ENCODE data around the gene VAMP8. TPM values are rescaled to one million over a fixed set of nuclear protein-coding genes. Genes with fewer than 3 reads are reported as not detected.

Gene VAMP8
- total and polyA plus RNA-seq, 10 of the 15 experiments (the other 5 are each of a cell fraction or from before 2014, with no cell fraction given), result 93.6 to 744 (median 217) TPM

DNA sequence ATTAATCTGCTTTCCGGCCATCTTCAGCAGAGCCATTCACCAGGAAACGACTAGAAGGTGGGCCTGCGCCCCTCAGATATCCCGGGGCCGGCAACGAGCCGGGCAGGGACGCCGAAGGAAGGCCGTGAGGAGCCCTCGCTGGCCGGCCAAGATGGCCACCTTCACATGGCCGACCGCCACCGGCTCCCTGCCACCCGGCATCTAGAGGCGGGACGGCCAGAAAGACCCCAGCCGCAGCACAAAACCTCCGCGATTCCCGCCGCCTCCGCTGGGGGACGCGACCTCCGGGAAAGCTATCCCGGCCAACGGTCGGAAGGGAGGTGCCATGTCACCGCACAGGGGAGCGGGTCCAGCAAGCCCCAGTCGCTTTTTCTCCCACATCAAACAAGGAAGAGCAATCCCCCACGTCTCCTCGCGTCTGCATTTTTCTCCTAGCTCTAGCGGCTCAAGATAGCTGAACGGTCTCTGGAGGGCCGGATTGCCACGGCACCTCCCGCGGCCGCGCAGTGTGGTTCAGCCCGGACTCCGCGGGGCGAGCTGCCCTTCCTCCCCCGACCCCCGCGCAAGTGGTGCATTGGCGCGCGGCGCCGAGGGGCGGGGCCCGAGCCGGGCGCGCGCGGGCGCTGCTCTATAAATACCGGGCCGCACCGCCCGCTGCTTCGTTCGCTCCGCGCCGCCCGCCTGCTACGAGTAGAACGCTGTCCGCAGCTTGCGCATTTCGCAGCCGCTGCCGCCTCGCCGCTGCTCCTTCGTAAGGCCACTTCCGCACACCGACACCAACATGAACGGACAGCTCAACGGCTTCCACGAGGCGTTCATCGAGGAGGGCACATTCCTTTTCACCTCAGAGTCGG is 38.7 kb upstream of the VAMP8 start, which contains the start of gene MAT2A (continued):
- TF ChIP-seq SIX5 (IDR thresholded peaks at IDR 0.05; ENCODE audit: low read depth, low read length, severe bottlenecking) (peak; percentile 45), CHD4 (IDR thresholded peaks at IDR 0.05) (no peak), EP300 (IDR thresholded peaks at IDR 0.05; ENCODE audit: borderline replicate concordance in 1 of 2, control insufficient read depth in 1 of 2, low read depth in 2 of 2, low read length in 2 of 2) (no peak), RCOR1 (conservative IDR thresholded peaks at IDR 0.05; ENCODE audit: low read depth, low read length) (peak; percentile 88; the same call in 1 of the 2 replicates), NFIC (IDR thresholded peaks at IDR 0.05; ENCODE audit: low read depth, low read length) (peak; percentile 16; the same call in 1 of the 2 replicates), STAT1 (conservative IDR thresholded peaks at IDR 0.05) (no peak), KAT2A (conservative IDR thresholded peaks at IDR 0.05; ENCODE audit: control insufficient read depth, low read depth, low read length) (no peak), SIN3A (IDR thresholded peaks at IDR 0.05; ENCODE audit: low read depth, low read length) (peak; percentile 71), RELB (IDR thresholded peaks at IDR 0.05; ENCODE audit: low read depth) (peak; percentile 94), SMAD1 (IDR thresholded peaks at IDR 0.05; ENCODE audit: low read depth, partially characterized antibody) (peak; percentile 78), EGR1 (IDR thresholded peaks at IDR 0.05; ENCODE audit: borderline replicate concordance in 1 of 2, low read depth in 2 of 2, low read length in 2 of 2) (peak in 1 of 2 experiments; percentile 24; a peak in 1 of 3 replicates), HDGF (IDR thresholded peaks at IDR 0.05) (peak; percentile 61; the same call in 1 of the 2 replicates), HSF1 (IDR thresholded peaks at IDR 0.05; ENCODE audit: low read depth, low read length) (0 out of 2 replicates have a peak, but pooled peaks have one; percentile 59), YBX1 (IDR thresholded peaks at IDR 0.05) (no peak), MEF2B (IDR thresholded peaks at IDR 0.05; ENCODE audit: partially characterized antibody, poor library complexity, severe bottlenecking) (no peak), HCFC1 (IDR thresholded peaks at IDR 0.05; ENCODE audit: low read length) (peak; percentile 43), JUNB (IDR thresholded peaks at IDR 0.05) (no peak), BRCA1 (IDR thresholded peaks at IDR 0.05; ENCODE audit: low read depth, low read length) (no peak), POLR2A (IDR thresholded peaks at IDR 0.05; ENCODE audit: low read depth, low read length) (peak; percentile 82), KDM1A (IDR thresholded peaks at IDR 0.05; ENCODE audit: borderline replicate concordance) (no peak), CBX3 (IDR thresholded peaks at IDR 0.05; ENCODE audit: borderline replicate concordance, low read depth) (no peak)
- TF ChIP-seq, protein P1, sequence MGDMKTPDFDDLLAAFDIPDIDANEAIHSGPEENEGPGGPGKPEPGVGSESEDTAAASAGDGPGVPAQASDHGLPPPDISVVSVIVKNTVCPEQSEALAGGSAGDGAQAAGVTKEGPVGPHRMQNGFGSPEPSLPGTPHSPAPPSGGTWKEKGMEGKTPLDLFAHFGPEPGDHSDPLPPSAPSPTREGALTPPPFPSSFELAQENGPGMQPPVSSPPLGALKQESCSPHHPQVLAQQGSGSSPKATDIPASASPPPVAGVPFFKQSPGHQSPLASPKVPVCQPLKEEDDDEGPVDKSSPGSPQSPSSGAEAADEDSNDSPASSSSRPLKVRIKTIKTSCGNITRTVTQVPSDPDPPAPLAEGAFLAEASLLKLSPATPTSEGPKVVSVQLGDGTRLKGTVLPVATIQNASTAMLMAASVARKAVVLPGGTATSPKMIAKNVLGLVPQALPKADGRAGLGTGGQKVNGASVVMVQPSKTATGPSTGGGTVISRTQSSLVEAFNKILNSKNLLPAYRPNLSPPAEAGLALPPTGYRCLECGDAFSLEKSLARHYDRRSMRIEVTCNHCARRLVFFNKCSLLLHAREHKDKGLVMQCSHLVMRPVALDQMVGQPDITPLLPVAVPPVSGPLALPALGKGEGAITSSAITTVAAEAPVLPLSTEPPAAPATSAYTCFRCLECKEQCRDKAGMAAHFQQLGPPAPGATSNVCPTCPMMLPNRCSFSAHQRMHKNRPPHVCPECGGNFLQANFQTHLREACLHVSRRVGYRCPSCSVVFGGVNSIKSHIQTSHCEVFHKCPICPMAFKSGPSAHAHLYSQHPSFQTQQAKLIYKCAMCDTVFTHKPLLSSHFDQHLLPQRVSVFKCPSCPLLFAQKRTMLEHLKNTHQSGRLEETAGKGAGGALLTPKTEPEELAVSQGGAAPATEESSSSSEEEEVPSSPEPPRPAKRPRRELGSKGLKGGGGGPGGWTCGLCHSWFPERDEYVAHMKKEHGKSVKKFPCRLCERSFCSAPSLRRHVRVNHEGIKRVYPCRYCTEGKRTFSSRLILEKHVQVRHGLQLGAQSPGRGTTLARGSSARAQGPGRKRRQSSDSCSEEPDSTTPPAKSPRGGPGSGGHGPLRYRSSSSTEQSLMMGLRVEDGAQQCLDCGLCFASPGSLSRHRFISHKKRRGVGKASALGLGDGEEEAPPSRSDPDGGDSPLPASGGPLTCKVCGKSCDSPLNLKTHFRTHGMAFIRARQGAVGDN (IDR thresholded peaks at IDR 0.05), result peak; percentile 98

Data from GM12878 (cell line).